ENCODE data around the gene THSD7B. TPM values are rescaled to one million over a fixed set of nuclear protein-coding genes. Genes with fewer than 3 reads are reported as not detected.
A peak's percentile ranks its signal among the peaks of the same experiment; 100 is the strongest.
"Not testable (repeated sequence)": the region's sequence is repeated elsewhere in the genome, so short reads cannot be mapped to it uniquely, and the experiment has no call there.

The THSD7B gene
- total RNA-seq, 1 donor from 2014 or later = 0.81 TPM

DNA sequence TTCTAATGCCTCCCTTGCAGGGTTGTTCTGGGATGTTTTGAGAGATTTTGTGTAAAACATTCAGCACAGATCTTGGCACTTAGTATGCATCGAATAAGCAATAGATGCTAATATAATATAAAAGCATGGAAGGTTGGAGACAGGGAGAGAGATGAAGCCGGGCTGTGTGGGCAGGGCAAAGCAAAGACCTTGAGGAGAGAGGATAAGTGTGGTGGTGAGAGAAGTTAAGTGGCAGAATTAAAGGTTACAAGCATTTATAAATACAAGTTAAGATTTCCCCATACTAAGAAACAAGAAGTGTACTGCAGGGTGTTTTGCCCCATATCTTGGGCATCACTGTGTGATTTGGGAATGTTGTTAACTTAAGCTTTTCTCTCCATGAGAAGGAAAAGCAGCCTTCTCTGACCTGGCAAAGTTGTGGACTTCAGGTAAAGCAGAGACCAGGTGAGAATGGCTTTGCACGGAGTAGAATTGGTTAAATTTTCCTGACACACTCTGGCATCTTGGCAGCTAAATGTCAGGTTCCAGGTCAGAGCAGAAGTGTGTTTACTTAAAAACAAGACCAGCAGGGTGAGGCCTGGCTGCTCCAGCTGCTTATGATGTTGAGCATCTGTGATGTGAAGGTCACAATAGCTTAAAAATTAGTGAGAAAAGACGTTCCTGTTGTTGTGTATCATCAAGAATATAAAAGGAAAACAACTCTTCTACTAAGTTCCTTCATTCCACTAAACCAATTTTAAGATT lies 910.4 kb downstream of the THSD7B start:
- no peak overlapping the region for H3K4me3 ChIP-seq (ENCODE audit: low read depth, low read length)
- TF ChIP-seq, protein P1, sequence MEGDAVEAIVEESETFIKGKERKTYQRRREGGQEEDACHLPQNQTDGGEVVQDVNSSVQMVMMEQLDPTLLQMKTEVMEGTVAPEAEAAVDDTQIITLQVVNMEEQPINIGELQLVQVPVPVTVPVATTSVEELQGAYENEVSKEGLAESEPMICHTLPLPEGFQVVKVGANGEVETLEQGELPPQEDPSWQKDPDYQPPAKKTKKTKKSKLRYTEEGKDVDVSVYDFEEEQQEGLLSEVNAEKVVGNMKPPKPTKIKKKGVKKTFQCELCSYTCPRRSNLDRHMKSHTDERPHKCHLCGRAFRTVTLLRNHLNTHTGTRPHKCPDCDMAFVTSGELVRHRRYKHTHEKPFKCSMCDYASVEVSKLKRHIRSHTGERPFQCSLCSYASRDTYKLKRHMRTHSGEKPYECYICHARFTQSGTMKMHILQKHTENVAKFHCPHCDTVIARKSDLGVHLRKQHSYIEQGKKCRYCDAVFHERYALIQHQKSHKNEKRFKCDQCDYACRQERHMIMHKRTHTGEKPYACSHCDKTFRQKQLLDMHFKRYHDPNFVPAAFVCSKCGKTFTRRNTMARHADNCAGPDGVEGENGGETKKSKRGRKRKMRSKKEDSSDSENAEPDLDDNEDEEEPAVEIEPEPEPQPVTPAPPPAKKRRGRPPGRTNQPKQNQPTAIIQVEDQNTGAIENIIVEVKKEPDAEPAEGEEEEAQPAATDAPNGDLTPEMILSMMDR (conservative IDR thresholded peaks at IDR 0.05; ENCODE audit: low read depth, low read length) = no peak
- DNase-seq (ENCODE audit: low read depth) = no peak

DNA sequence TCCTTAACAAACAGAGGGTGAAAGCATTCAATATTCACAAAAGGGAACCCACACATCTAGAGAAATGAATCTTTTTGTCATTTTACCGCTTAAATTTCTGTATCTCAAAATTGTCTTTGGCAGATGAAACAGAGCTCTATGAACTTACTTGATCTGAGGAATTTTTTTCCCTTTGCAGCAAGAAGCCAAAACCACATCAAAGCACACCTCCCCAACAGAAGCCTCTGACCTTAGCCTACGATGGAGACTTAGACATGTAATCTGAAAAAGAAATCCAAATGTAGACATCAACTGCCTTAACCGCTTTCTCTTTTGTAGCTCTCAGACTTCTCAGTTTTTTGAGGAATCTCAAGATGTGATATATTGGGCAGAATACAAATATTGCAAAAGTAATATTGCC lies 911.0 kb downstream of the THSD7B start:
- TF ChIP-seq, protein P1 (conservative IDR thresholded peaks at IDR 0.05; ENCODE audit: low read depth, low read length) = no peak
- no peak overlapping the region for H3K4me3 ChIP-seq (ENCODE audit: low read depth, low read length)
- no peak for DNase-seq (ENCODE audit: low read depth)

DNA sequence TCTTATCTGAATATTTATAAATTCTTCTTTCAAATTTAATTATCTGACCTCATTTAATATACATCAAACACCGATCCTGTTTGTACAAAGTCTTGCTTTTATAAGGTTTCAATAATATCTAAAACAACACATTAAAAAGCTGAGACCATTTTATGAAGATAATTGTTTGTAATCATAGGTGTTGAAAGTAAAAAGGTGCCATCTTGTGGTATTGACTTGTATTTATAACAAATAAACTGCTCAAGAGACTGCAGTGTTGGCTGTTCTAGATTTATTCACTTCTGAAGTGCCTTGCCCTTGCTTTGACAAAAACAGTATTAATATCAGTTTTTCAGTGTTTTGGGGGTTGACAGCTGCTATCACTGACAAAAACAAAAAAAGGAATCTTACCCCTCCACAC lies 912.1 kb downstream of the THSD7B start:
- no peak overlapping the region for H3K4me3 ChIP-seq (ENCODE audit: low read depth, low read length)
- no peak for DNase-seq (ENCODE audit: low read depth)

GRCh38 chr2:137689549-137689948 lies 924.2 kb downstream of the THSD7B start:
- TF ChIP-seq, protein P1 (conservative IDR thresholded peaks at IDR 0.05; ENCODE audit: low read depth, low read length) = no peak
- no peak overlapping the region for H3K4me3 ChIP-seq (ENCODE audit: low read depth, low read length)
- no peak for DNase-seq (ENCODE audit: low read depth)

More for the DNA sequence above, 912.1 kb downstream of the THSD7B start:
- TF ChIP-seq, protein P1 (conservative IDR thresholded peaks at IDR 0.05; ENCODE audit: low read depth, low read length) = no peak

DNA sequence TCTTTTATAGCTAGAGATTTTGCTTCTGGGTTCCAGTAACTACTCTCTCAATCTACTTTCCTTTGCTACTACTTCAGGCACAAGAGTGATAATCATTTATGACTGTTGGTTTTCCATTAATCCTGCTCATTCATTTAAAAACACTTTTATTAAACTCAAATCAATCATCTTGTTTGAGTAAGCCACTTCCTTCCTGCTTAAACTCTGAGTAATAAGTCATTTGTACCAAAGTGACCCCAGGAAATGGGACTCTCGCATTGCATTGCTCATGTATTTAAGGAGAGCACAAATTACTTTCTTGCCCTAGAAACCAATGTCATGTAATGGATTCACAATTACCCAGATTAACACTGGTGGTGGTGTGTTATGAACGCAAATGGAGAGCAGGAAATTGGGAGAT lies 928.2 kb downstream of the THSD7B start:
- DNase-seq (ENCODE audit: low read depth) = peak; percentile 35
- TF ChIP-seq, protein P1 (conservative IDR thresholded peaks at IDR 0.05; ENCODE audit: low read depth, low read length) = no peak

GRCh38 chr2:137696916-137697315 lies 931.6 kb downstream of the THSD7B start:
- no peak for DNase-seq (ENCODE audit: low read depth)
- no peak overlapping the region for H3K4me3 ChIP-seq (ENCODE audit: low read depth, low read length)
- TF ChIP-seq, protein P1 (conservative IDR thresholded peaks at IDR 0.05; ENCODE audit: low read depth, low read length) = no peak

More for the DNA sequence above, 928.2 kb downstream of the THSD7B start:
- no peak overlapping the region for H3K4me3 ChIP-seq (ENCODE audit: low read depth, low read length)

GRCh38 chr2:137700250-137700649 lies 934.9 kb downstream of the THSD7B start:
- DNase-seq (ENCODE audit: low read depth) = not testable (repeated sequence)

More at GRCh38 chr2:137700250-137700649, 934.9 kb downstream of the THSD7B start:
- H3K4me3 ChIP-seq (ENCODE audit: low read depth, low read length) = not testable (repeated sequence)
